ENCODE results near the gene ELL2. TPM values are rescaled to one million over a fixed set of nuclear protein-coding genes. Genes with fewer than 3 reads are reported as not detected.
"Not testable (repeated sequence)": the region's sequence is repeated elsewhere in the genome, so short reads cannot be mapped to it uniquely, and the experiment has no call there.

The ELL2 gene
- total RNA-seq, 2 donors from 2014 or later = 26.9 to 38.2 TPM

DNA sequence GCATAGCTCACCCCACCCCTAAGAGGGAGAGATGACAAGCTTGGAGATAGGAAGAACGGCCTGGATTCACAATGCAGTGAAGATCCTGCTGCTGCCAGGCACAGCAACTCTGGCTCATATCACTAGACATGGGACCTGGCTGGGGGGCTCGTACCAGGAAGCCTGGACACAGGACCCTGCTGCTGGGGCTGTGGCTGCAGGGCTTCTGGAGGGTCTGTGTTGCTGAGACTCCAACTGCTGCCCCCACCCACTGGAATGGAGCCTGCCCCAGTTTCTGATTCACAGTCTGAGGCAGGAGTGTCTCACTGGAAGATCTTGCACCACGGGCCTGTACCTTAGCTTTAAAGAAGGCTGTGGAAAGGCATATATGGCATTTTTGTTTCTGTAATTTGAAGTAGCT is 108.2 kb downstream of the ELL2 start:
- Histone ChIP-seq H3K36me3 (no peaks in the 10 kb centered on the region), H3K27me3 (no peaks in the 10 kb centered on the region), H3K9ac (ENCODE audit: low read depth in 2 of 2, low read length in 2 of 2) (no peak overlapping the region), H3K9me3 (no peaks in the 10 kb centered on the region), H3K27ac (no peak overlapping the region), H3K4me1 (peaks cover 2% of the 10 kb centered on the region), H3K4me3 (no peak overlapping the region)
- TF ChIP-seq, protein P1, sequence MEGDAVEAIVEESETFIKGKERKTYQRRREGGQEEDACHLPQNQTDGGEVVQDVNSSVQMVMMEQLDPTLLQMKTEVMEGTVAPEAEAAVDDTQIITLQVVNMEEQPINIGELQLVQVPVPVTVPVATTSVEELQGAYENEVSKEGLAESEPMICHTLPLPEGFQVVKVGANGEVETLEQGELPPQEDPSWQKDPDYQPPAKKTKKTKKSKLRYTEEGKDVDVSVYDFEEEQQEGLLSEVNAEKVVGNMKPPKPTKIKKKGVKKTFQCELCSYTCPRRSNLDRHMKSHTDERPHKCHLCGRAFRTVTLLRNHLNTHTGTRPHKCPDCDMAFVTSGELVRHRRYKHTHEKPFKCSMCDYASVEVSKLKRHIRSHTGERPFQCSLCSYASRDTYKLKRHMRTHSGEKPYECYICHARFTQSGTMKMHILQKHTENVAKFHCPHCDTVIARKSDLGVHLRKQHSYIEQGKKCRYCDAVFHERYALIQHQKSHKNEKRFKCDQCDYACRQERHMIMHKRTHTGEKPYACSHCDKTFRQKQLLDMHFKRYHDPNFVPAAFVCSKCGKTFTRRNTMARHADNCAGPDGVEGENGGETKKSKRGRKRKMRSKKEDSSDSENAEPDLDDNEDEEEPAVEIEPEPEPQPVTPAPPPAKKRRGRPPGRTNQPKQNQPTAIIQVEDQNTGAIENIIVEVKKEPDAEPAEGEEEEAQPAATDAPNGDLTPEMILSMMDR (IDR thresholded peaks at IDR 0.05) = no peak
- no peak for DNase-seq
- intact Hi-C loops (cut with DNase I) = no loop called here

DNA sequence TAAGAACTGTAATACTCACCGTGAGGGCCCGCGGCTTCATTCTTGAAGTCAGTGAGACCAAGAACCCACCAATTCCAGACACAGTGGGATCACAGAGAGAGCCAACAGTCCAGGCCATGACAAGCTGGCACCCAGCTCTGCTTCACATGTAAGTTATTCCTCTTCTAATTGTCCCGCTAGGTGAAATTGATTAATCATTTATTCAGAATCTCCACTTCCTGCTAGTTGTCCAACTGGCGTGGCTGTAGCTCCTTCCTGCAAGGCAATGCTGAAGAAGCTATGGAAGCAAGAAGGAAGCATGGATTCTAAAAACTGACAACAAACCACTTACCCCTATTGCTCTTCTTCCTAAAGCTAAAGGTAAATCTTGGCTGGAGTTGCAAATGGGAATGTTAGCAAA is 109.1 kb downstream of the ELL2 start:
- Histone ChIP-seq H3K36me3 (no peaks in the 10 kb centered on the region), H3K27me3 (no peaks in the 10 kb centered on the region), H3K27ac (no peak overlapping the region), H3K4me1 (no peaks in the 10 kb centered on the region), H3K4me3 (no peak overlapping the region), H3K9me3 (no peaks in the 10 kb centered on the region), H3K9ac (ENCODE audit: low read depth in 2 of 2, low read length in 2 of 2) (no peak overlapping the region)
- TF ChIP-seq, protein P1 (IDR thresholded peaks at IDR 0.05) = no peak
- DNase-seq = no peak
- intact Hi-C loops (cut with DNase I) = no loop called here

DNA sequence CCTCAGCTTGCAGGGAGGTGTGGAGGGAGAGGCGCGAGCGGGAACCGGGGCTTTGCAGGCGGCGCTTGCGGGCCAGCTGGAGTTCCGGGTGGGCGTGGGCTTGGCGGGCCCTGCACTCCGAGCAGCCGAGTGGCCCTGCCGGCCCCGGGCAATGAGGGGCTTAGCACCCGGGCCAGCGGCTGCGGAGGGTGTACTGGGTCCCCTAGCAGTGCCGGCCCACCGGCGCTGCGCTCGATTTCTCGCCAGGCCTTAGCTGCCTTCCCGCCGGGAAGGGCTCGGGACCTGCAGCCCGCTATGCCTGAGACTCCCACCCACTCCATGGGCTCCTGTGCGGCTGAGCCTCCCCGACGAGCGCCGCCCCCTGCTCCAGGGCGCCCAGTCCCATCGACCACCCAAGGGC is 110.5 kb downstream of the ELL2 start:
- H3K4me1 ChIP-seq; H3K9ac ChIP-seq (ENCODE audit: low read depth in 2 of 2, low read length in 2 of 2); intact Hi-C loops (cut with DNase I); H3K27me3 ChIP-seq; H3K9me3 ChIP-seq; H3K36me3 ChIP-seq; H3K27ac ChIP-seq; H3K4me3 ChIP-seq; DNase-seq: not testable (repeated sequence)

DNA sequence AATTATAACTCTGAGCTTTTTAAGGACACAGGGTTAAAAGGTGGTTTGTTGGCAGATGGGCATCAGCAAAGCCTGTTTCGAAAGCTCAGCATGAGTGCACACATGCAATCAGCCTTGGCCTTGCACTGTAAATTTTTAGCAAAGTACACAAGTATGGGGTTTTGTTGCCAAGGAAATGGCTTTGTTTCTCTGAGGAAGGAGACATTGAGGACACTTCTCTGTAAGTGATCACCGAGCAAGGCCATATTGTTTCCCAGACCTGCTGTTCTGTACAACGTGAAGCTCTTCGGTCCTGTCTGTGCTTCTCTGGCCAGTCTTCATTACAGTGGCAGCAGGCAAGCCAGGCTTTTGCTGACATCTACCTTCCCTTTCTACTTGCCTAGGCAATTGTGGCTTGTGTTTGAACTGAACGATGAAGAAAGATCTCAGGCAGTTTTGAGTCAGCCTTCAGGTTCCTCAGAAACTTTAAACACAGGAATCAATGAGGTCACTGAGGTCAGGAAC is 111.2 kb downstream of the ELL2 start:
- H3K4me1 ChIP-seq = no peaks in the 10 kb centered on the region
- no peak overlapping the region for H3K4me3 ChIP-seq
- no peaks in the 10 kb centered on the region for H3K9me3 ChIP-seq
- H3K27ac ChIP-seq = no peak overlapping the region
- TF ChIP-seq, protein P1 (IDR thresholded peaks at IDR 0.05) = no peak
- no peaks in the 10 kb centered on the region for H3K27me3 ChIP-seq
- no peak overlapping the region for H3K9ac ChIP-seq (ENCODE audit: low read depth in 2 of 2, low read length in 2 of 2)
- DNase-seq = no peak
- intact Hi-C loops (cut with DNase I) = no loop called here
- H3K36me3 ChIP-seq = no peaks in the 10 kb centered on the region

DNA sequence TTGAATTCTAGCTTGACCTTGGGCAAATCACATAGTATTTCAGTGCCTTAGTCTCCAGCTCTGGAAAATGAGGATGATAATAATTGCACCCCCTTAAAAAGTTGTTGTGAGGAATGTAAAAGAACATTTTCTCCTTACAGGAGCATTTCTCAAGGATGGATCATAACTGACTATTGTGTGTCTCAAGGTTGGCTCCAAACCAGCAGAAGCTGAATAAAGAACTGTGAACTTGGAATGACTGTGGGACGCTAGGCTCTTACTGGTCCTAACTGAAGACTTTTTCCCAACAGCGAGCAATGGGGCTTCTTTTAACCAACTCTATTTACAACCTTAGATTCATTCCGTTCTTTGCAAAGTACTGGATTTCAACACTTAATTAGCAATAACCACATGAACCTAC is 113.0 kb downstream of the ELL2 start:
- Histone ChIP-seq H3K27ac (no peak overlapping the region), H3K36me3 (no peaks in the 10 kb centered on the region), H3K9me3 (no peaks in the 10 kb centered on the region), H3K27me3 (no peaks in the 10 kb centered on the region), H3K4me1 (no peaks in the 10 kb centered on the region), H3K9ac (ENCODE audit: low read depth in 2 of 2, low read length in 2 of 2) (no peak overlapping the region), H3K4me3 (no peak overlapping the region)
- intact Hi-C loops (cut with DNase I) = loop anchor here (5.0 kb wide), 2 partner anchors 186 to 206 kb away; no protein-coding TSS in a partner anchor
- TF ChIP-seq, protein P1 (IDR thresholded peaks at IDR 0.05) = no peak
- DNase-seq = no peak

DNA sequence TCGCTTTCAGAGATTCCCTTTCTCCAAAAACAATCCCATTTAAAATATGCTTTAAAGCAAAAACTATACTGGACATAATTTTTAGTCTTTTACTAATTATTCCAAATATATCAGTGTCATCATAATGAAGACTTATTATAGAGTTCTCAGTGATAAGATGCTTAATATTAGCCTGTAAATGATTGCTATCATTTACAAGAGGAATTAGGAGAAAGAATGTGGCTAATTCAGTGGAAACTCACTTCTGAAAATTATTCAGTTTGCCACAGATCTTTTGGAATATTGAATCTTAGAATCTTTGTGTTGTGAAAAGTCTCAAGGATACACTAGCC is 114.4 kb downstream of the ELL2 start:
- Histone ChIP-seq H3K4me1 (peaks cover 7% of the 10 kb centered on the region), H3K36me3 (no peaks in the 10 kb centered on the region), H3K9ac (ENCODE audit: low read depth in 2 of 2, low read length in 2 of 2) (no peak overlapping the region), H3K27me3 (no peaks in the 10 kb centered on the region), H3K27ac (no peak overlapping the region), H3K4me3 (no peak overlapping the region), H3K9me3 (no peaks in the 10 kb centered on the region)
- intact Hi-C loops (cut with DNase I) = loop anchor here (2.0 to 5.0 kb wide), 3 partner anchors 66 to 205 kb away; no protein-coding TSS in a partner anchor
- TF ChIP-seq, protein P1 (IDR thresholded peaks at IDR 0.05) = peak; percentile 18
- DNase-seq = no peak
